IPS-NIHi7 (cell line): ENCODE results near the gene L3MBTL4.
"Not testable (repeated sequence)": the region's sequence is repeated elsewhere in the genome, so short reads cannot be mapped to it uniquely, and the experiment has no call there.

Source experiments
- DNase-seq: peaks from one replicate; pipeline ENCODE4 v3.0.0; 2012; ENCODE audit warnings: mixed read lengths; ENCODE audit errors: extremely low spot score

Gene L3MBTL4

GRCh38 chr18:6199777-6200176 is 214.9 kb downstream of the L3MBTL4 start:
- no peak for DNase-seq

GRCh38 chr18:6198585-6198984 is 216.1 kb downstream of the L3MBTL4 start:
- no peak for DNase-seq

GRCh38 chr18:6194640-6195039 is 220.1 kb downstream of the L3MBTL4 start:
- no peak for DNase-seq

- DNase-seq, result not testable (repeated sequence)
These were observed 228.9 kb downstream of the L3MBTL4 start for GRCh38 chr18:6185782-6186181.

GRCh38 chr18:6174983-6175745 is 239.5 kb downstream of the L3MBTL4 start:
- no peak for DNase-seq

GRCh38 chr18:6170604-6171003 is 244.1 kb downstream of the L3MBTL4 start:
- no peak for DNase-seq

GRCh38 chr18:6161549-6161948 is 253.2 kb downstream of the L3MBTL4 start:
- no peak for DNase-seq

GRCh38 chr18:6159426-6159825 is 255.3 kb downstream of the L3MBTL4 start:
- DNase-seq, result no peak

GRCh38 chr18:6158958-6159357 is 255.8 kb downstream of the L3MBTL4 start:
- DNase-seq, result no peak

GRCh38 chr18:6156446-6156845 is 258.3 kb downstream of the L3MBTL4 start:
- no peak for DNase-seq

- no peak for DNase-seq
These were observed 259.0 kb downstream of the L3MBTL4 start for GRCh38 chr18:6155707-6156106.

- no peak for DNase-seq
These were observed 264.3 kb downstream of the L3MBTL4 start for GRCh38 chr18:6150430-6150829.

- no peak for DNase-seq
These were observed 268.4 kb downstream of the L3MBTL4 start for GRCh38 chr18:6146307-6146661.

GRCh38 chr18:6145645-6146306 is 268.9 kb downstream of the L3MBTL4 start:
- DNase-seq, result no peak

GRCh38 chr18:6139007-6139406 is 275.7 kb downstream of the L3MBTL4 start:
- DNase-seq, result no peak

- not testable (repeated sequence) for DNase-seq
These were observed 278.8 kb downstream of the L3MBTL4 start for GRCh38 chr18:6135901-6136300.

GRCh38 chr18:6135029-6135428 is 279.7 kb downstream of the L3MBTL4 start:
- not testable (repeated sequence) for DNase-seq

GRCh38 chr18:6132751-6133368 is 281.9 kb downstream of the L3MBTL4 start:
- DNase-seq, result no peak

GRCh38 chr18:6120820-6121279 is 293.9 kb downstream of the L3MBTL4 start:
- no peak for DNase-seq

GRCh38 chr18:6119761-6120160 is 294.9 kb downstream of the L3MBTL4 start:
- no peak for DNase-seq

- no peak for DNase-seq
These were observed 296.6 kb downstream of the L3MBTL4 start for GRCh38 chr18:6118080-6118479.

GRCh38 chr18:6115710-6116109 is 299.0 kb downstream of the L3MBTL4 start:
- DNase-seq, result no peak

- DNase-seq, result no peak
These were observed 301.1 kb downstream of the L3MBTL4 start for GRCh38 chr18:6113650-6114049.
